Measurements from ENCODE around the gene CTDSP2. TPM values are rescaled to one million over a fixed set of nuclear protein-coding genes. Genes with fewer than 3 reads are reported as not detected.

The CTDSP2 gene
- total and polyA plus RNA-seq, 2 donors (not counting 3 experiments of a cell fraction or from before 2014, with no cell fraction given), result 142 to 146 TPM

GRCh38 chr12:57869298-57869926, 22.9 kb upstream of the CTDSP2 start:
- TF ChIP-seq JUN (IDR thresholded peaks at IDR 0.05; ENCODE audit: borderline replicate concordance, insufficient read depth, insufficient read length, low read depth), result no peak
- TF ChIP-seq CTCF (IDR thresholded peaks at IDR 0.05; ENCODE audit: extremely low read depth in 1 of 2, insufficient read depth in 1 of 2, low read depth in 1 of 2, low read length in 2 of 2), result no peak
- no peak for TF ChIP-seq MAX (IDR thresholded peaks at IDR 0.05; ENCODE audit: insufficient read depth, insufficient read length)
- no peak for TF ChIP-seq MYC (IDR thresholded peaks at IDR 0.05; ENCODE audit: low read depth, low read length)
- FAIRE-seq (no peak), DNase-seq (ENCODE audit: low read depth, low spot score) (no peak)
- Histone ChIP-seq H3K36me3 (ENCODE audit: control insufficient read depth in 2 of 2, extremely low read depth in 1 of 2, insufficient read depth in 2 of 2, low read length in 2 of 2) (no peaks in the 10 kb centered on the region), H3K79me2 (ENCODE audit: control insufficient read depth, insufficient read depth, low read length) (no peaks in the 10 kb centered on the region), H3K9ac (replicated peaks; ENCODE audit: extremely low read depth, insufficient read depth, low read length) (no peak overlapping the region), H2AFZ (ENCODE audit: low read depth, low read length) (no peak overlapping the region), H3K9me3 (replicated peaks; ENCODE audit: control insufficient read depth, insufficient read depth, low read length) (no peaks in the 10 kb centered on the region), H3K27ac (ENCODE audit: insufficient read depth, low read depth, low read length) (no peak overlapping the region), H3K27me3 (ENCODE audit: control insufficient read depth in 2 of 2, insufficient read depth in 2 of 2, low read length in 2 of 2) (no peaks in the 10 kb centered on the region), H3K4me3 (replicated peaks in 1 of 3; ENCODE audit: insufficient read depth in 1 of 3, low read depth in 1 of 3, low read length in 3 of 3) (no peak overlapping the region), H3K9me1 (replicated peaks; ENCODE audit: control insufficient read depth, extremely low read depth, insufficient read depth, low read length) (no peaks in the 10 kb centered on the region), H3K4me1 (ENCODE audit: control insufficient read depth, extremely low read depth, insufficient read depth, low read length) (peaks cover 6% of the 10 kb centered on the region), H3K4me2 (ENCODE audit: insufficient read depth, low read length) (no peak overlapping the region), H4K20me1 (replicated peaks; ENCODE audit: control insufficient read depth, extremely low read depth, insufficient read depth, low read length) (no peaks in the 10 kb centered on the region)
- CTCF ChIA-PET, result interaction anchor here (1.4 kb wide), 1 partner anchor 27 kb away, joined by 3 read pairs; no protein-coding TSS in a partner anchor
- no TSS peak for BruUV-seq (replicated peaks)
- dilution Hi-C loops (cut with MboI; ENCODE audit: extremely low pct_ligation_motif_present, low sequenced_read_pairs), result no loop called here
- POLR2A ChIA-PET, result no interaction called here
- intact Hi-C loops (cut with micrococcal nuclease), result no loop called here

GRCh38 chr12:57868851-57869268, 22.3 kb upstream of the CTDSP2 start:
- Histone ChIP-seq H3K9me3 (replicated peaks; ENCODE audit: control insufficient read depth, insufficient read depth, low read length) (no peaks in the 10 kb centered on the region), H3K27ac (ENCODE audit: insufficient read depth, low read depth, low read length) (no peak overlapping the region), H3K27me3 (ENCODE audit: control insufficient read depth in 2 of 2, insufficient read depth in 2 of 2, low read length in 2 of 2) (no peaks in the 10 kb centered on the region), H3K4me2 (ENCODE audit: insufficient read depth, low read length) (no peak overlapping the region), H2AFZ (ENCODE audit: low read depth, low read length) (no peak overlapping the region), H3K36me3 (ENCODE audit: control insufficient read depth in 2 of 2, extremely low read depth in 1 of 2, insufficient read depth in 2 of 2, low read length in 2 of 2) (no peaks in the 10 kb centered on the region), H3K9ac (replicated peaks; ENCODE audit: extremely low read depth, insufficient read depth, low read length) (no peak overlapping the region), H3K9me1 (replicated peaks; ENCODE audit: control insufficient read depth, extremely low read depth, insufficient read depth, low read length) (no peaks in the 10 kb centered on the region), H3K4me1 (ENCODE audit: control insufficient read depth, extremely low read depth, insufficient read depth, low read length) (peaks cover 8% of the 10 kb centered on the region), H3K79me2 (ENCODE audit: control insufficient read depth, insufficient read depth, low read length) (no peaks in the 10 kb centered on the region), H3K4me3 (replicated peaks in 1 of 3; ENCODE audit: insufficient read depth in 1 of 3, low read depth in 1 of 3, low read length in 3 of 3) (no peak overlapping the region), H4K20me1 (replicated peaks; ENCODE audit: control insufficient read depth, extremely low read depth, insufficient read depth, low read length) (no peaks in the 10 kb centered on the region)
- TF ChIP-seq MAX (IDR thresholded peaks at IDR 0.05; ENCODE audit: insufficient read depth, insufficient read length) (no peak), CTCF (IDR thresholded peaks at IDR 0.05; ENCODE audit: extremely low read depth in 1 of 2, insufficient read depth in 1 of 2, low read depth in 1 of 2, low read length in 2 of 2) (no peak), MYC (IDR thresholded peaks at IDR 0.05; ENCODE audit: low read depth, low read length) (no peak), POLR2AphosphoS5 (IDR thresholded peaks at IDR 0.05; ENCODE audit: insufficient read depth, low read depth, low read length) (no peak), EZH2 (IDR thresholded peaks at IDR 0.05; ENCODE audit: borderline replicate concordance, low read depth, low read length, severe bottlenecking) (no peak), JUN (IDR thresholded peaks at IDR 0.05; ENCODE audit: borderline replicate concordance, insufficient read depth, insufficient read length, low read depth) (no peak), POLR2A (IDR thresholded peaks at IDR 0.05; ENCODE audit: low read depth, low read length) (no peak)
- intact Hi-C loops (cut with micrococcal nuclease) (no loop called here), dilution Hi-C loops (cut with MboI; ENCODE audit: extremely low pct_ligation_motif_present, low sequenced_read_pairs) (no loop called here)
- CTCF ChIA-PET, result no interaction called here
- DNase-seq (ENCODE audit: low read depth, low spot score) (no peak), FAIRE-seq (no peak)
- POLR2A ChIA-PET, result no interaction called here
- no TSS peak for BruUV-seq (replicated peaks)
